Endothelial cell of umbilical vein (primary cell): ENCODE results near the gene ANKRD16. TPM values are rescaled to one million over a fixed set of nuclear protein-coding genes. Genes with fewer than 3 reads are reported as not detected.

ENCODE experiments used
- BruUV-seq: library from RNA; stranded (reverse); fragments of 400-500 nt; replicated peaks from 2 replicates; lab custom pipeline; 2021; lab: Mats Ljungman, UMichigan
- CTCF ChIA-PET: fragments of 300-600, 350-600 bp; sonication (Branson Sonifier 250); formaldehyde crosslinking; loops from one replicate; lab custom pipeline; 2021; ENCODE audit warnings: antibody characterized with exemption, inconsistent platforms; lab: Charles Lee
- POLR2A ChIA-PET: fragments of 300-600, 350-600 bp; sonication (Branson Sonifier 250); formaldehyde crosslinking; loops from one replicate; lab custom pipeline; 2021; ENCODE audit warnings: antibody characterized with exemption, inconsistent platforms; lab: Charles Lee
- DNase-seq: peaks from one replicate; pipeline ENCODE4 v3.0.0-alpha.2; 2011; ENCODE audit warnings: low read depth, low spot score
- FAIRE-seq: peaks from 2 replicates; lab custom pipeline; 2011; peaks lifted over from hg19 to GRCh38; lab: Jason Lieb, UNC
- H2AFZ ChIP-seq: 2 replicates; pipeline ENCODE4 v1.6.0; 2012; ENCODE audit warnings: low read depth, low read length, control low read depth, inconsistent platforms
- H3K27ac ChIP-seq: 2 replicates; pipeline ENCODE4 v1.5.1; 2011; ENCODE audit warnings: low read depth, mild to moderate bottlenecking, control low read depth, low read length, moderate library complexity; ENCODE audit not compliant: insufficient read depth
- H3K27me3 ChIP-seq, 2 experiments: 2 replicates each; pipeline versions ENCODE4 v1.6.0 to v1.6.1; 2011; ENCODE audit warnings: low read length in 2 of 2, mixed read lengths in 1 of 2; ENCODE audit not compliant: control insufficient read depth in 2 of 2, insufficient read depth in 2 of 2
- H3K36me3 ChIP-seq, 2 experiments: 2 replicates in 1 of 2; 3 replicates in 1 of 2; pipeline ENCODE4 v1.5.1; 2011; ENCODE audit warnings: low read length in 2 of 2, mild to moderate bottlenecking in 1 of 2, moderate library complexity in 1 of 2; ENCODE audit not compliant: control insufficient read depth in 2 of 2, insufficient read depth in 2 of 2; ENCODE audit errors: extremely low read depth in 1 of 2
- H3K4me1 ChIP-seq: 3 replicates; pipeline ENCODE4 v1.5.1; 2011; ENCODE audit warnings: mild to moderate bottlenecking, low read length; ENCODE audit not compliant: control insufficient read depth, insufficient read depth; ENCODE audit errors: extremely low read depth
- H3K4me2 ChIP-seq: 2 replicates; pipeline ENCODE4 v1.6.1; 2011; ENCODE audit warnings: low read length, control low read depth, mixed read lengths; ENCODE audit not compliant: insufficient read depth
- H3K4me3 ChIP-seq, 3 experiments: fragments of 200-600 bp in 1 of 3; sonication (generic), shearing (Covaris generic) in 1 of 3; replicated peaks in 1 of 3; 2 replicates each; pipeline ENCODE4 v1.5.1; 2011 to 2016; ENCODE audit warnings: control low read depth in 3 of 3, low read length in 3 of 3, mild to moderate bottlenecking in 2 of 3, inconsistent platforms in 1 of 3, low read depth in 1 of 3, moderate library complexity in 1 of 3; ENCODE audit not compliant: insufficient read depth in 1 of 3
- H3K79me2 ChIP-seq: 2 replicates; pipeline ENCODE4 v1.6.0; 2012; ENCODE audit warnings: low read length, inconsistent platforms; ENCODE audit not compliant: control insufficient read depth, insufficient read depth
- H3K9ac ChIP-seq: replicated peaks from 2 replicates; pipeline ENCODE3; 2011; ENCODE audit warnings: low read length, control low read depth; ENCODE audit not compliant: insufficient read depth; ENCODE audit errors: extremely low read depth
- H3K9me1 ChIP-seq: replicated peaks from 3 replicates; pipeline ENCODE4 v1.6.0; 2011; ENCODE audit warnings: mild to moderate bottlenecking, low read length; ENCODE audit not compliant: control insufficient read depth, insufficient read depth; ENCODE audit errors: extremely low read depth
- H3K9me3 ChIP-seq: replicated peaks from 2 replicates; pipeline ENCODE4 v1.5.1; 2012; ENCODE audit warnings: low read length, inconsistent platforms; ENCODE audit not compliant: control insufficient read depth, insufficient read depth
- H4K20me1 ChIP-seq: replicated peaks from 2 replicates; pipeline ENCODE3; 2011; ENCODE audit warnings: mild to moderate bottlenecking, low read length; ENCODE audit not compliant: control insufficient read depth, insufficient read depth; ENCODE audit errors: extremely low read depth
- EZH2 ChIP-seq: IDR thresholded peaks from 2 replicates; pipeline ENCODE4 v1.6.1; 2012; ENCODE audit warnings: borderline replicate concordance, low read depth, mild to moderate bottlenecking, moderate library complexity, low read length, inconsistent platforms; ENCODE audit not compliant: severe bottlenecking
- FOS ChIP-seq: IDR thresholded peaks from 2 replicates; pipeline ENCODE4 v1.6.1; 2011; ENCODE audit warnings: mild to moderate bottlenecking, low read length, moderate library complexity, borderline replicate concordance; ENCODE audit not compliant: insufficient read depth
- GATA2 ChIP-seq: IDR thresholded peaks from 2 replicates; pipeline ENCODE4 v1.7.0; 2011; ENCODE audit warnings: low read depth, mild to moderate bottlenecking, moderate library complexity, mixed read lengths, low read length; ENCODE audit not compliant: insufficient read length, insufficient read depth
- JUN ChIP-seq: IDR thresholded peaks from 2 replicates; pipeline ENCODE4 v1.6.1; 2011; ENCODE audit warnings: borderline replicate concordance, low read depth; ENCODE audit not compliant: insufficient read length, insufficient read depth
- MYC ChIP-seq: IDR thresholded peaks from one replicate; pipeline ENCODE4 v1.6.1; 2011; ENCODE audit warnings: mild to moderate bottlenecking, low read depth, low read length
- POLR2A ChIP-seq: IDR thresholded peaks from 2 replicates; pipeline ENCODE4 v1.6.1; 2012; ENCODE audit warnings: low read depth, mild to moderate bottlenecking, control low read depth, low read length
- POLR2AphosphoS5 ChIP-seq: IDR thresholded peaks from 2 replicates; pipeline ENCODE4 v1.6.1; 2012; ENCODE audit warnings: low read depth, mild to moderate bottlenecking, control low read depth, low read length, moderate library complexity; ENCODE audit not compliant: insufficient read depth
- dilution Hi-C: fragments of 300-500 bp; cut with MboI; formaldehyde crosslinking; loops from one replicate; pipeline ENCODE4 v1.15.0; 2019; ENCODE audit warnings: low sequenced_read_pairs; ENCODE audit not compliant: extremely low pct_ligation_motif_present
- intact Hi-C: fragments of 100-400 bp; cut with micrococcal nuclease; formaldehyde crosslinking; loops from one replicate; pipeline ENCODE4 v1.10.0; 2022
- polyA plus RNA-seq, 4 experiments: library from polyadenylated mRNA; depleted of rRNA in 3 of 4; stranded (reverse) in 3 of 4; unstranded in 1 of 4; fragments of >200 nt; gene quantifications; 2 replicates each; pipeline versions ENCODE4 v1.2.1 to v1.2.3, GENCODE V29; 2011 to 2012; ENCODE audit warnings: missing spikeins in 1 of 4
- total RNA-seq: library from RNA; stranded (reverse); gene quantifications from 2 replicates; pipeline ENCODE4 v1.2.3, GENCODE V29; 2021
- TF ChIP-seq, protein P1 (sequence below), 2 donors: IDR thresholded peaks; 1 replicate in 1 of 2; 2 replicates in 1 of 2; pipeline ENCODE4 v1.5.1; 2011; ENCODE audit warnings: low read length in 2 of 2, mild to moderate bottlenecking in 2 of 2, moderate library complexity in 2 of 2, control low read depth in 1 of 2, inconsistent platforms in 1 of 2, low read depth in 1 of 2; ENCODE audit not compliant: insufficient read depth in 1 of 2; ENCODE audit errors: extremely low read depth in 1 of 2
- TF ChIP-seq, protein P2 (sequence below): IDR thresholded peaks from 2 replicates; pipeline ENCODE4 v1.6.1; 2011; ENCODE audit not compliant: insufficient read depth, insufficient read length

ANKRD16 gene
- total and polyA plus RNA-seq, 2 donors (not counting 3 experiments of a cell fraction or from before 2014, with no cell fraction given), result 6.9 to 8.0 TPM

GRCh38 chr10:5933909-5934546 is 44.3 kb upstream of the ANKRD16 start:
- Histone ChIP-seq H3K4me2 (no peak overlapping the region), H3K36me3 (peaks cover 12 to 38% of the 10 kb centered on the region in 2 experiments), H3K4me3 (no peak overlapping the region), H3K9me1 (no peaks in the 10 kb centered on the region), H3K9me3 (no peaks in the 10 kb centered on the region), H3K4me1 (no peaks in the 10 kb centered on the region), H3K79me2 (no peaks in the 10 kb centered on the region), H2AFZ (no peak overlapping the region), H3K27me3 (no peaks in the 10 kb centered on the region), H3K27ac (no peak overlapping the region), H4K20me1 (no peaks in the 10 kb centered on the region), H3K9ac (no peak overlapping the region)
- intact Hi-C loops, result no loop called here
- DNase-seq (no peak), FAIRE-seq (no peak)
- no TSS peak for BruUV-seq
- POLR2A ChIA-PET, result no interaction called here
- CTCF ChIA-PET, result interaction anchor here (0.8 kb wide), 1 partner anchor 146 kb away, joined by 4 read pairs; no protein-coding TSS in a partner anchor
- TF ChIP-seq POLR2A (no peak), POLR2AphosphoS5 (no peak), JUN (no peak), FOS (no peak), EZH2 (no peak), MYC (no peak), GATA2 (no peak)
- TF ChIP-seq, protein P1, sequence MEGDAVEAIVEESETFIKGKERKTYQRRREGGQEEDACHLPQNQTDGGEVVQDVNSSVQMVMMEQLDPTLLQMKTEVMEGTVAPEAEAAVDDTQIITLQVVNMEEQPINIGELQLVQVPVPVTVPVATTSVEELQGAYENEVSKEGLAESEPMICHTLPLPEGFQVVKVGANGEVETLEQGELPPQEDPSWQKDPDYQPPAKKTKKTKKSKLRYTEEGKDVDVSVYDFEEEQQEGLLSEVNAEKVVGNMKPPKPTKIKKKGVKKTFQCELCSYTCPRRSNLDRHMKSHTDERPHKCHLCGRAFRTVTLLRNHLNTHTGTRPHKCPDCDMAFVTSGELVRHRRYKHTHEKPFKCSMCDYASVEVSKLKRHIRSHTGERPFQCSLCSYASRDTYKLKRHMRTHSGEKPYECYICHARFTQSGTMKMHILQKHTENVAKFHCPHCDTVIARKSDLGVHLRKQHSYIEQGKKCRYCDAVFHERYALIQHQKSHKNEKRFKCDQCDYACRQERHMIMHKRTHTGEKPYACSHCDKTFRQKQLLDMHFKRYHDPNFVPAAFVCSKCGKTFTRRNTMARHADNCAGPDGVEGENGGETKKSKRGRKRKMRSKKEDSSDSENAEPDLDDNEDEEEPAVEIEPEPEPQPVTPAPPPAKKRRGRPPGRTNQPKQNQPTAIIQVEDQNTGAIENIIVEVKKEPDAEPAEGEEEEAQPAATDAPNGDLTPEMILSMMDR (IDR thresholded peaks at IDR 0.05; ENCODE audit: extremely low read depth in 1 of 2, insufficient read depth in 1 of 2, low read depth in 1 of 2, low read length in 2 of 2), result no peak
- TF ChIP-seq, protein P2, sequence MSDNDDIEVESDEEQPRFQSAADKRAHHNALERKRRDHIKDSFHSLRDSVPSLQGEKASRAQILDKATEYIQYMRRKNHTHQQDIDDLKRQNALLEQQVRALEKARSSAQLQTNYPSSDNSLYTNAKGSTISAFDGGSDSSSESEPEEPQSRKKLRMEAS, result no peak
- dilution Hi-C loops, result no loop called here
